T-helper 2 cell treated with Interferon-gamma antibody and Interleukin-4, amounts not matched to agents 5 μg/mL and 100 μg/mL, for 36 hours (primary cell): ENCODE results near the gene MSX1.

ENCODE experiments used
- DNase-seq: peaks from one replicate; pipeline ENCODE4 v3.0.0; 2021; ENCODE audit warnings: low spot score
- H3K27ac Mint-ChIP-seq: one replicate; pipeline ENCODE4 v1.8.0; 2021; ENCODE audit warnings: mild to moderate bottlenecking, mixed read lengths
- H3K27me3 Mint-ChIP-seq: one replicate; pipeline ENCODE4 v1.8.0; 2021; ENCODE audit warnings: low read depth, mixed read lengths
- H3K36me3 Mint-ChIP-seq: one replicate; pipeline ENCODE4 v1.8.0; 2021; ENCODE audit warnings: low read depth, mixed read lengths
- H3K4me1 Mint-ChIP-seq: one replicate; pipeline ENCODE4 v1.8.0; 2021; ENCODE audit warnings: low read depth, mixed read lengths
- H3K4me3 Mint-ChIP-seq: one replicate; pipeline ENCODE4 v1.8.0; 2022; ENCODE audit warnings: mild to moderate bottlenecking, moderate library complexity, mixed read lengths
- H3K9me3 Mint-ChIP-seq: one replicate; pipeline ENCODE4 v1.8.0; 2021; ENCODE audit warnings: mixed read lengths

Gene MSX1

DNA sequence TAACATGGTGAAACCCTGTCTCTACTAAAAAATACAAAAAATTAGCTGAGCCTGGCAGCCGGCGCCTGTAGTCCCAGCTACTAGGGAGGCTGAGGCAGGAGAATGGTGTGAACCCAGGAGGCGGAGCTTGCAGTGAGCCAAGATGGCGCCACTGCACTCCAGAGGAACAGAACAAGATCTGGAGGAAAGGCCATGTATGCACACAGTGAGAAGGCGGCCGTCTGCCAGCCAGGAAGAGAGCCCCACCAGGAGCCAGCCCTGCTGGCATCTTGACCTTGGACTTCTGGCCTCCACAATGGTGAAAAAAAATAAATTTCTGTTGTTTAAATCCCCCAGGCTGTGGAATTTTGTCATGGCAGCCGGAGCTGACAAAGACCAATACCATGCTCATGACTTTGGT is 28.2 kb upstream of the MSX1 start:
- no peaks in the 10 kb centered on the region for H3K4me1 Mint-ChIP-seq
- H3K9me3 Mint-ChIP-seq = no peaks in the 10 kb centered on the region
- DNase-seq = no peak
- no peak overlapping the region for H3K27ac Mint-ChIP-seq
- H3K4me3 Mint-ChIP-seq = no peak overlapping the region
- H3K27me3 Mint-ChIP-seq = peaks cover 3% of the 10 kb centered on the region
- H3K36me3 Mint-ChIP-seq = no peaks in the 10 kb centered on the region

DNA sequence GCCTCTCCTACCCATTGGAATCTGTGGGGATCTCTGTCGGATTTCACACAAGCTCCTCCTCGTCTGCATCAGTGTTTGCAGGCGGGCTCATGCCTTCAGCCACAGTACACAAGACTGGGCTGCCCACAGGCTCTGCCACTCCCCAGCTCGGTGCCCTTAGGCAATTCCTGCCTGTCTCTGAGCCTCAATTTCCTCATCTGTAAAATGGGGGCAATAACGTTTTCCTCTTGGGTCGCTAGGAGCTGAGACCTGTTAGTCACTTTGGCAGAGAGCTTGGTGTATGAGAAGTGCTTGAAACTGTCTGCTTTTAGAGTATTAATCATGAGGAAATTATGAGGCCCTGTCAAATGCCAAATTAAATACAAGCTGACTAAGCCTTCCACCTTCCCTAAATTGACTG is 27.6 kb upstream of the MSX1 start:
- H3K4me1 Mint-ChIP-seq = no peaks in the 10 kb centered on the region
- H3K4me3 Mint-ChIP-seq = no peak overlapping the region
- H3K27ac Mint-ChIP-seq = no peak overlapping the region
- no peak for DNase-seq
- H3K27me3 Mint-ChIP-seq = peaks cover 3% of the 10 kb centered on the region
- H3K36me3 Mint-ChIP-seq = no peaks in the 10 kb centered on the region
- H3K9me3 Mint-ChIP-seq = no peaks in the 10 kb centered on the region

- Mint-ChIP-seq H3K4me1 (no peaks in the 10 kb centered on the region), H3K27ac (no peak overlapping the region), H3K9me3 (no peaks in the 10 kb centered on the region), H3K27me3 (no peaks in the 10 kb centered on the region), H3K36me3 (no peaks in the 10 kb centered on the region), H3K4me3 (no peak overlapping the region)
- DNase-seq = no peak
Observed at GRCh38 chr4:4836044-4836443, 23.4 kb upstream of the MSX1 start.

- H3K4me1 Mint-ChIP-seq = no peaks in the 10 kb centered on the region
- no peak overlapping the region for H3K4me3 Mint-ChIP-seq
- H3K9me3 Mint-ChIP-seq = no peaks in the 10 kb centered on the region
- no peak overlapping the region for H3K27ac Mint-ChIP-seq
- no peaks in the 10 kb centered on the region for H3K36me3 Mint-ChIP-seq
- no peaks in the 10 kb centered on the region for H3K27me3 Mint-ChIP-seq
- DNase-seq = no peak
Observed at GRCh38 chr4:4837316-4837715, 22.1 kb upstream of the MSX1 start.

GRCh38 chr4:4838051-4838935 is 21.2 kb upstream of the MSX1 start:
- no peaks in the 10 kb centered on the region for H3K27me3 Mint-ChIP-seq
- no peak overlapping the region for H3K27ac Mint-ChIP-seq
- H3K4me1 Mint-ChIP-seq = peaks cover 1% of the 10 kb centered on the region
- H3K9me3 Mint-ChIP-seq = no peaks in the 10 kb centered on the region
- DNase-seq = no peak
- no peak overlapping the region for H3K4me3 Mint-ChIP-seq
- no peaks in the 10 kb centered on the region for H3K36me3 Mint-ChIP-seq

DNA sequence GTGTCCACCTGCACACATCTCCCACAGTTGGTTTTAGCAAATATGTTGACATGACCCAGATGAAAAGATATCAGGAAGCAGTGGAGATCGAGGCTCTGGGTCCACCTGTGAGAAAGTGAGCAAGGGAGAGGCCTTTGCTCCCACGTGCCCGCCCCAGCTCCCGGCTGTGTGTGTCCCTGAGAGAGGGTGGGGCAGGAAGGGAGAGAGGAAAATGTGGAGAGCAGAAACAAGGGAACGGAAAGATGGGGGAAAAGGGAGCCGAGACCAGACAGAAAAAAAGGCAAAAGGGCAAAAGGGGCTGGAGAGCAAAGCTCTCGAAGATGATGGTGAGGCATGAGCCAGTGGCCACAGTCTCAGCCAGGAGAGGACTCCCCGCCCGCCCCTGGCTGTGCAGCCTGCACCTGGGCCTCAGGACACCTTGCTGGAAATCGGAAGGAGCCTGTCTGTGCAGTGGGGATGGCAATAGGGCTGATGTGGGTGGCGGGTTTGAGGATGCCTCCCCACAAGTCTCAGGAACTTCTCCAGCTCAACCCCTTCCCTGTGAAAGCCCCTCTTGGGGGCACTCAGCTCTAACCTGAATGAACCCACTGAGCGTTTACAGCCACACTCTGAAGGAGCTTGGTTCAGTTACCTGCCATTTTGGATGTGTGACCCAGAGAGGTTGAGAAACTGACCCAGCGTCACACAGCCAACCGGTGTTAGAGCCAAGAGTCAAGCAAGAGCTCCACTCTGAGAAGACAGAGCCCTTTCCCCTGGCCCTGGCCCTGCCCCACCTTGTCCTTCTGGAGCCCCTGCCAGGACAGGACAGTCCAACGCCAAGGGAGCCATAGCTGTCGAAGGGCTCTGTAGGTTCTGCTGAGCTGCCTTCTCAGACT is 20.3 kb upstream of the MSX1 start:
- no peaks in the 10 kb centered on the region for H3K36me3 Mint-ChIP-seq
- no peak overlapping the region for H3K27ac Mint-ChIP-seq

DNA sequence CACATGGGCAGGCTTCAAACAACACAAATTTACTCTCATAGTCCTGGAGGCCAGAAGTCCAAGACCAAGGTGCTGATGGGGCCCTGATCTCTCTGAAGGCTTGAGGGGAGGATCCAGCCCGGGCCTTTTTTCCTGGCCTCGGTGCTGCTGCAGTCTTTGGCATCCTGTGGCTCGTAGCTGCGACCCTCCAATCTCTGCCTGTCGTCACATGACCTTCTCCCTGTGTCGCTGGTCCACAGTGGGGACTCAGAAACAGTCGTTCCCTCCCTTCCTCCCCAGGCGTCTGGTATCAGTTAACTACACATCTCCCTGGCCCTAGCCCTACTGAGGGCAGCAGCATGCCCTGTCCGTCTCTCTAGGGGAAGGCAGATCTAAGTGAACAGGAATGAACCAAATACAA is 19.1 kb upstream of the MSX1 start:
- no peak overlapping the region for H3K27ac Mint-ChIP-seq
- H3K9me3 Mint-ChIP-seq = no peaks in the 10 kb centered on the region
- DNase-seq = no peak
- H3K4me1 Mint-ChIP-seq = peaks cover 1% of the 10 kb centered on the region
- H3K36me3 Mint-ChIP-seq = no peaks in the 10 kb centered on the region
- no peaks in the 10 kb centered on the region for H3K27me3 Mint-ChIP-seq
- H3K4me3 Mint-ChIP-seq = no peak overlapping the region

More for the DNA sequence above, 20.3 kb upstream of the MSX1 start:
- no peak for DNase-seq
- Mint-ChIP-seq H3K27me3 (no peaks in the 10 kb centered on the region), H3K4me1 (peaks cover 1% of the 10 kb centered on the region), H3K4me3 (no peak overlapping the region), H3K9me3 (no peaks in the 10 kb centered on the region)

- Mint-ChIP-seq H3K27me3 (no peaks in the 10 kb centered on the region), H3K9me3 (no peaks in the 10 kb centered on the region), H3K4me1 (peaks cover 1% of the 10 kb centered on the region), H3K4me3 (no peak overlapping the region), H3K36me3 (no peaks in the 10 kb centered on the region), H3K27ac (no peak overlapping the region)
- DNase-seq = no peak
Observed at GRCh38 chr4:4841156-4841555, 18.3 kb upstream of the MSX1 start.

GRCh38 chr4:4842476-4843441 is 16.7 kb upstream of the MSX1 start:
- Mint-ChIP-seq H3K4me3 (no peak overlapping the region), H3K27ac (no peak overlapping the region), H3K27me3 (no peaks in the 10 kb centered on the region), H3K36me3 (no peaks in the 10 kb centered on the region), H3K4me1 (peaks cover 1% of the 10 kb centered on the region), H3K9me3 (no peaks in the 10 kb centered on the region)
- no peak for DNase-seq

- Mint-ChIP-seq H3K9me3 (no peaks in the 10 kb centered on the region), H3K27ac (no peak overlapping the region), H3K27me3 (no peaks in the 10 kb centered on the region), H3K4me1 (peaks cover 1% of the 10 kb centered on the region), H3K4me3 (no peak overlapping the region), H3K36me3 (no peaks in the 10 kb centered on the region)
- no peak for DNase-seq
Observed at GRCh38 chr4:4843635-4844291, 15.7 kb upstream of the MSX1 start.

DNA sequence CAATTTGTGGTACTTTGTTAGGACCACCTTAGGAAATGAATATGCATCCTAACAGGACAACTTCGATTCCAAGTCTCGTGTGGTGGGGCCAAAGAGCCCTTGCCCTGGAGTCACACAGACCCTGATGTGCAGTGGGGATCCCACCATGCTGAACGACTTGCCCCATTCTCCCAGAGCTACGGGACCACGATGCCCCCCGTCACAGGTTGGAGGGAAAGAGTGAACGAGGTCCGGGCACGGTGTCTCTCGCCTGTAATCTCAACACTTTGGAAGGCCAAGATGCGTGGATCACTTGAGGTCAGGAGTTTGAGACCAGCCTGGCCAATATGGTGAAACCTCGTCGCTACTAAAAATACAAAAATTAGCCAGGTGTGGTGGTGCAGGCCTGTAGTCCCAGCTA is 14.4 kb upstream of the MSX1 start:
- Mint-ChIP-seq H3K4me3 (no peak overlapping the region), H3K4me1 (peaks cover 1% of the 10 kb centered on the region), H3K27ac (no peak overlapping the region), H3K36me3 (no peaks in the 10 kb centered on the region), H3K27me3 (no peaks in the 10 kb centered on the region), H3K9me3 (no peaks in the 10 kb centered on the region)
- DNase-seq = no peak

DNA sequence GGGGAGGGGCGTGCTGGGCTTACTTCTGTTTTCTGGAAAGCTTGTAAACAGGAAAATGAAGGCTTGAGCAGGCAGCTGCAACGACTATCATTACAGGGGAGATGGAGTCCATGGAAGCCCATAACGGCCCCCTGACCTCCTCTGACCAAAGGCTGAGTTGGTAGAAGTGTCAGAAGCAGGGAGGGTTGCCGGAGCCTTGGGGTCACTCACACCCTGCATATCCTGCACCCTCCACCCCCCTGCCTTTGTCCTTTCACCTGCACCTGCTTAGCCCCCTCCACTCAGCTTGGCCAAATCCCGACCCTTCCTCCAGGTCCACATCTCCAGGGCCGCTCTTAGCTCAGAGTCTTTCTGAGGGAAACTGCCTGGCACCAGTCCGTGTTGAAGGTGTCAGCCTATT is 12.5 kb upstream of the MSX1 start:
- no peak for DNase-seq
- H3K27ac Mint-ChIP-seq = no peak overlapping the region
- peaks cover 13% of the 10 kb centered on the region for H3K27me3 Mint-ChIP-seq

GRCh38 chr4:4848540-4848939 is 10.9 kb upstream of the MSX1 start:
- Mint-ChIP-seq H3K27ac (no peak overlapping the region), H3K9me3 (no peaks in the 10 kb centered on the region), H3K27me3 (peaks cover 28% of the 10 kb centered on the region), H3K4me3 (no peak overlapping the region), H3K4me1 (peaks cover 3% of the 10 kb centered on the region), H3K36me3 (no peaks in the 10 kb centered on the region)
- no peak for DNase-seq

More for the DNA sequence above, 12.5 kb upstream of the MSX1 start:
- no peaks in the 10 kb centered on the region for H3K36me3 Mint-ChIP-seq
- no peaks in the 10 kb centered on the region for H3K9me3 Mint-ChIP-seq
- no peak overlapping the region for H3K4me3 Mint-ChIP-seq
- H3K4me1 Mint-ChIP-seq = peaks cover 1% of the 10 kb centered on the region
